ENCODE results near the gene CACNA2D1. TPM values are rescaled to one million over a fixed set of nuclear protein-coding genes. Genes with fewer than 3 reads are reported as not detected.
"Not testable (repeated sequence)": the region's sequence is repeated elsewhere in the genome, so short reads cannot be mapped to it uniquely, and the experiment has no call there.

The CACNA2D1 gene
- total RNA-seq, 1 experiment from 2014 or later = 36.2 TPM

DNA sequence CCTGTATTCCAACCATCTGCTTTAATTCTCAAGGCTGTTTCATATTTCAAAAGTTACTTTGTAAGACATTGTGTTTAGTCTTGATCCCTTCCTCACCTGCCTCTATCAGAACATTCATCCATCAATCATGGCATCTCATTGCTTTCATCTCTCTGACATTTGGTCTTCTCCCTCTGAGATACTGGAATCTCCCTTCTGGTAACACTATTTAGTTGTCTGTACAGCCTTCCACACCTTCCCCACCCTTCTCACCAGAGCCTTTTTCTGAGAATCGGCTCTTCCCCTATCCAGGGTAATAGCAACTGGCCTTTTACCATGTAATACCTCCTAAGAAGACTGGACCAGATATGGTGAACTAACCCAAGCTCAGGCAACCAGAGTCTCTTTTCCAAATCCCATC, 10.1 kb downstream of the CACNA2D1 start:
- Histone ChIP-seq H2AK5ac (ENCODE audit: insufficient read length, low read length) (no peak overlapping the region), H3K9ac (ENCODE audit: extremely low read depth, insufficient read length, low read length) (no peak overlapping the region), H3K4me1 (ENCODE audit: insufficient read depth, low read length) (no peaks in the 10 kb centered on the region), H2AFZ (ENCODE audit: low read length) (no peak overlapping the region), H3K4me2 (ENCODE audit: insufficient read depth, insufficient read length, low read length) (no peak overlapping the region), H2BK12ac (ENCODE audit: insufficient read length, low read depth, low read length) (no peak overlapping the region), H4K8ac (replicated peaks; ENCODE audit: insufficient read length, low read depth, low read length) (no peak overlapping the region), H3K4ac (ENCODE audit: low read depth, low read length) (no peak overlapping the region), H3K23me2 (ENCODE audit: insufficient read length, low read depth, low read length, poor library complexity, severe bottlenecking) (no peaks in the 10 kb centered on the region), H2BK5ac (ENCODE audit: insufficient read length, low read length) (no peak overlapping the region), H3K79me2 (ENCODE audit: insufficient read depth, low read length) (peaks cover 2% of the 10 kb centered on the region; the same call in 1 of the 2 replicates), H2BK20ac (ENCODE audit: low read depth, low read length, poor library complexity, severe bottlenecking) (no peak overlapping the region), H4K91ac (ENCODE audit: insufficient read length, low read depth, low read length) (no peak overlapping the region), H4K20me1 (ENCODE audit: control insufficient read depth, insufficient read depth, insufficient read length) (no peaks in the 10 kb centered on the region), H3K79me1 (ENCODE audit: insufficient read depth, low read depth, low read length, poor library complexity, severe bottlenecking) (peaks cover 3% of the 10 kb centered on the region), H3K23ac (ENCODE audit: insufficient read length, low read depth, low read length) (no peak overlapping the region), H3K27me3 (ENCODE audit: insufficient read depth, low read length) (no peaks in the 10 kb centered on the region), H3T11ph (ENCODE audit: low read length) (no peak overlapping the region), H3K56ac (ENCODE audit: insufficient read length, low read depth, low read length) (no peak overlapping the region), H3K9me3 (ENCODE audit: control insufficient read depth, low read depth, low read length) (no peaks in the 10 kb centered on the region), H4K5ac (ENCODE audit: insufficient read length, low read depth, low read length) (no peak overlapping the region), H2BK15ac (ENCODE audit: low read depth, low read length) (no peak overlapping the region), H3K14ac (ENCODE audit: insufficient read depth, low read length) (no peak overlapping the region), H3K18ac (ENCODE audit: insufficient read length, low read depth, low read length) (no peak overlapping the region), H2BK120ac (ENCODE audit: low read depth, low read length, poor library complexity, severe bottlenecking) (no peak overlapping the region), H3K27ac (ENCODE audit: insufficient read length, low read depth, low read length) (no peak overlapping the region)
- no peak overlapping the region for H3K27ac Mint-ChIP-seq
- H3K9me3 Mint-ChIP-seq = no peaks in the 10 kb centered on the region
- TF ChIP-seq, protein P1, sequence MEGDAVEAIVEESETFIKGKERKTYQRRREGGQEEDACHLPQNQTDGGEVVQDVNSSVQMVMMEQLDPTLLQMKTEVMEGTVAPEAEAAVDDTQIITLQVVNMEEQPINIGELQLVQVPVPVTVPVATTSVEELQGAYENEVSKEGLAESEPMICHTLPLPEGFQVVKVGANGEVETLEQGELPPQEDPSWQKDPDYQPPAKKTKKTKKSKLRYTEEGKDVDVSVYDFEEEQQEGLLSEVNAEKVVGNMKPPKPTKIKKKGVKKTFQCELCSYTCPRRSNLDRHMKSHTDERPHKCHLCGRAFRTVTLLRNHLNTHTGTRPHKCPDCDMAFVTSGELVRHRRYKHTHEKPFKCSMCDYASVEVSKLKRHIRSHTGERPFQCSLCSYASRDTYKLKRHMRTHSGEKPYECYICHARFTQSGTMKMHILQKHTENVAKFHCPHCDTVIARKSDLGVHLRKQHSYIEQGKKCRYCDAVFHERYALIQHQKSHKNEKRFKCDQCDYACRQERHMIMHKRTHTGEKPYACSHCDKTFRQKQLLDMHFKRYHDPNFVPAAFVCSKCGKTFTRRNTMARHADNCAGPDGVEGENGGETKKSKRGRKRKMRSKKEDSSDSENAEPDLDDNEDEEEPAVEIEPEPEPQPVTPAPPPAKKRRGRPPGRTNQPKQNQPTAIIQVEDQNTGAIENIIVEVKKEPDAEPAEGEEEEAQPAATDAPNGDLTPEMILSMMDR (conservative IDR thresholded peaks at IDR 0.05) = no peak
- no CpG with 5 or more reads among the region's 1 CpG for WGBS (ENCODE audit: extremely low coverage, insufficient read length, low lambda C conversion rate)
- no peaks in the 10 kb centered on the region for H3K36me3 Mint-ChIP-seq (ENCODE audit: insufficient read depth in 1 of 3, low read depth in 3 of 3)
- peaks cover 13 to 16% of the 10 kb centered on the region in 2 experiments for H3K4me1 Mint-ChIP-seq
- no peaks in the 10 kb centered on the region for H3K27me3 Mint-ChIP-seq (ENCODE audit: low read depth)
- DNase-seq = no peak
- no peak overlapping the region for H3K4me3 Mint-ChIP-seq

DNA sequence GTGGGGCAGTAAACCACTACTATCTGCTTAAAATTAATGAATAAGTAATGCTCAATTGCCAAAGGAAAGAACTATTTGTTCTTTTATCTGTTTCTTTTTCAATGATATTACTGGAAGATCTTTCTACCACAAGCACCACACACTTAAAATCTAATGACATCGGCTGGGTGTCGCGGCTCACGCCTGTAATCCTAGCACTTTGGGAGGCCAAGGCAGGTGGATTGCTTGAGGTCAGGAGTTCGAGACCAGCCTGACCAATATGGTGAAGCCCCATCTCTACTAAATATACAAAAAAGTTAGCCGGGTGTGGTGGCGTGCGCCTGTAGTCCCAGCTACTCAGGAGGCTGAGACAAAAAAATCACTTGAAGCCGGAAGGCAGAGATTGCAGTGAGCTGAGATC, 10.8 kb downstream of the CACNA2D1 start:
- not testable (repeated sequence) for H3K9me3 Mint-ChIP-seq; H2BK12ac ChIP-seq (ENCODE audit: insufficient read length, low read depth, low read length); H3K79me1 ChIP-seq (ENCODE audit: insufficient read depth, low read depth, low read length, poor library complexity, severe bottlenecking); H3K14ac ChIP-seq (ENCODE audit: insufficient read depth, low read length); H4K8ac ChIP-seq (replicated peaks; ENCODE audit: insufficient read length, low read depth, low read length); H3K79me2 ChIP-seq (ENCODE audit: insufficient read depth, low read length); H3K4me2 ChIP-seq (ENCODE audit: insufficient read depth, insufficient read length, low read length); H3K9ac ChIP-seq (ENCODE audit: extremely low read depth, insufficient read length, low read length); H2AK5ac ChIP-seq (ENCODE audit: insufficient read length, low read length); H2BK5ac ChIP-seq (ENCODE audit: insufficient read length, low read length); H3K9me3 ChIP-seq (ENCODE audit: control insufficient read depth, low read depth, low read length); H4K5ac ChIP-seq (ENCODE audit: insufficient read length, low read depth, low read length); H3K4me1 ChIP-seq (ENCODE audit: insufficient read depth, low read length); H4K20me1 ChIP-seq (ENCODE audit: control insufficient read depth, insufficient read depth, insufficient read length); H3K23ac ChIP-seq (ENCODE audit: insufficient read length, low read depth, low read length); H3K23me2 ChIP-seq (ENCODE audit: insufficient read length, low read depth, low read length, poor library complexity, severe bottlenecking); H2AFZ ChIP-seq (ENCODE audit: low read length); H3T11ph ChIP-seq (ENCODE audit: low read length); DNase-seq; H3K27me3 Mint-ChIP-seq (ENCODE audit: low read depth); H2BK20ac ChIP-seq (ENCODE audit: low read depth, low read length, poor library complexity, severe bottlenecking); H3K36me3 Mint-ChIP-seq (ENCODE audit: insufficient read depth in 1 of 3, low read depth in 3 of 3); H2BK120ac ChIP-seq (ENCODE audit: low read depth, low read length, poor library complexity, severe bottlenecking); H3K27me3 ChIP-seq (ENCODE audit: insufficient read depth, low read length); H3K27ac ChIP-seq (ENCODE audit: insufficient read length, low read depth, low read length); H3K4ac ChIP-seq (ENCODE audit: low read depth, low read length); H2BK15ac ChIP-seq (ENCODE audit: low read depth, low read length); H4K91ac ChIP-seq (ENCODE audit: insufficient read length, low read depth, low read length); H3K56ac ChIP-seq (ENCODE audit: insufficient read length, low read depth, low read length); H3K4me3 Mint-ChIP-seq; H3K18ac ChIP-seq (ENCODE audit: insufficient read length, low read depth, low read length)
- H3K27ac Mint-ChIP-seq = peak overlapping the region in 1 of 3 experiments; percentile 55; a peak in 2 of 7 replicates
- WGBS (ENCODE audit: extremely low coverage, insufficient read length, low lambda C conversion rate) = no CpG with 5 or more reads among the region's 9 CpGs
- peaks cover 10 to 14% of the 10 kb centered on the region in 2 experiments for H3K4me1 Mint-ChIP-seq
